Urinary bladder (tissue), 4 donors: ENCODE data around the gene AOC2. TPM values are rescaled to one million over a fixed set of nuclear protein-coding genes. Genes with fewer than 3 reads are reported as not detected.

Source experiments
- DNase-seq: peaks from one replicate; pipeline ENCODE4 v3.0.0-alpha.2; 2015; ENCODE audit errors: extremely low spot score
- H3K27ac ChIP-seq: one replicate; pipeline ENCODE4 v1.5.1; 2013; ENCODE audit warnings: low read depth, mild to moderate bottlenecking, moderate library complexity
- H3K36me3 ChIP-seq: one replicate; pipeline ENCODE4 v1.6.1; 2013; ENCODE audit warnings: mild to moderate bottlenecking, moderate library complexity; ENCODE audit not compliant: insufficient read depth
- H3K4me1 ChIP-seq: one replicate; pipeline ENCODE4 v1.6.1; 2013; ENCODE audit warnings: mild to moderate bottlenecking, moderate library complexity; ENCODE audit not compliant: insufficient read depth
- H3K4me3 ChIP-seq: one replicate; pipeline ENCODE4 v1.5.1; 2013; ENCODE audit warnings: low read depth, low read length
- WGBS: extraction: QIAGEN DNeasy Blood & Tissue Kit; methylation state at CpG from one replicate; pipeline ENCODE4 v1.1.7; 2013; 5-methylcytosine and 5-hydroxymethylcytosine counted together
- polyA plus RNA-seq: library from polyadenylated mRNA; stranded (reverse); fragments of 200-250 nt; gene quantifications from one replicate; pipeline ENCODE4 v1.2.3, GENCODE V29; 2013
- total RNA-seq: library from RNA; depleted of rRNA; stranded (reverse); fragments of >200 nt; gene quantifications from one replicate; pipeline ENCODE4 v1.2.3, GENCODE V29; 2014
- donor health status: healthy with polysubstance abuse.
- donor health status: healthy.

AOC2 gene
- total and polyA plus RNA-seq, 2 donors, result 0.42 to 2.1 TPM

GRCh38 chr17:42817866-42818265 lies 26.5 kb upstream of the AOC2 start:
- no peak for DNase-seq
- H3K36me3 ChIP-seq, result peaks cover 6% of the 10 kb centered on the region
- no peak overlapping the region for H3K4me3 ChIP-seq
- H3K4me1 ChIP-seq, result no peaks in the 10 kb centered on the region
- no peak overlapping the region for H3K27ac ChIP-seq
- WGBS, result 83% methylated on average over 1 of the region's 1 CpG

GRCh38 chr17:42818379-42818778 lies 26.0 kb upstream of the AOC2 start:
- Histone ChIP-seq H3K4me1 (peaks cover 2% of the 10 kb centered on the region), H3K27ac (no peak overlapping the region), H3K4me3 (no peak overlapping the region), H3K36me3 (peaks cover 6% of the 10 kb centered on the region)
- 76% methylated on average over 5 of the region's 5 CpGs for WGBS
- DNase-seq, result no peak

GRCh38 chr17:42819939-42820535 lies 24.3 kb upstream of the AOC2 start:
- DNase-seq, result no peak
- no peak overlapping the region for H3K4me3 ChIP-seq
- no peak overlapping the region for H3K27ac ChIP-seq
- WGBS, result 21% methylated on average over 2 of the region's 2 CpGs
- peaks cover 5% of the 10 kb centered on the region for H3K4me1 ChIP-seq
- peaks cover 4% of the 10 kb centered on the region for H3K36me3 ChIP-seq

- peaks cover 5% of the 10 kb centered on the region for H3K4me1 ChIP-seq
- H3K36me3 ChIP-seq, result peaks cover 4% of the 10 kb centered on the region
- H3K4me3 ChIP-seq, result no peak overlapping the region
- WGBS, result 75% methylated on average over 7 of the region's 7 CpGs
- no peak for DNase-seq
- no peak overlapping the region for H3K27ac ChIP-seq
Measured at GRCh38 chr17:42821176-42821575, 23.2 kb upstream of the AOC2 start.

- no peak overlapping the region for H3K4me3 ChIP-seq
- no peaks in the 10 kb centered on the region for H3K36me3 ChIP-seq
- DNase-seq, result no peak
- no peak overlapping the region for H3K27ac ChIP-seq
- peaks cover 5% of the 10 kb centered on the region for H3K4me1 ChIP-seq
- WGBS, result 90% methylated on average over 1 of the region's 1 CpG
Measured at GRCh38 chr17:42827472-42827871, 16.9 kb upstream of the AOC2 start.

GRCh38 chr17:42830971-42831370 lies 13.4 kb upstream of the AOC2 start:
- Histone ChIP-seq H3K4me3 (no peak overlapping the region), H3K36me3 (no peaks in the 10 kb centered on the region), H3K4me1 (no peaks in the 10 kb centered on the region), H3K27ac (no peak overlapping the region)
- no peak for DNase-seq

GRCh38 chr17:42832213-42832933 lies 12.0 kb upstream of the AOC2 start:
- Histone ChIP-seq H3K4me1 (no peaks in the 10 kb centered on the region), H3K36me3 (no peaks in the 10 kb centered on the region), H3K4me3 (peak overlapping the region; percentile 68), H3K27ac (peak overlapping the region; percentile 43)
- 53% methylated on average over 9 of the region's 9 CpGs for WGBS
- DNase-seq, result no peak

GRCh38 chr17:42832934-42833766 lies 11.2 kb upstream of the AOC2 start, which contains the start of gene PSME3:
Gene PSME3 (plus strand): TSS chr17:42833397. CDS start chr17:42833632, 235 bp downstream.
- Histone ChIP-seq H3K4me3 (peak within 1 kb of the TSS; percentile 68), H3K4me1 (no peaks in the 10 kb centered on the region), H3K27ac (peak within 1 kb of the TSS; percentile 43), H3K36me3 (no peaks in the 10 kb centered on the region)
- DNase-seq, result peak; percentile 81
- under 1% methylated on average over 71 of the region's 71 CpGs for WGBS

GRCh38 chr17:42833767-42834422 lies 10.5 kb upstream of the AOC2 start:
- no peak for DNase-seq
- Histone ChIP-seq H3K4me3 (peak overlapping the region; percentile 68), H3K4me1 (no peaks in the 10 kb centered on the region), H3K36me3 (no peaks in the 10 kb centered on the region), H3K27ac (no peak overlapping the region)
- WGBS, result 7% methylated on average over 18 of the region's 18 CpGs

- WGBS, result 97% methylated on average over 6 of the region's 6 CpGs
- no peak overlapping the region for H3K4me3 ChIP-seq
- DNase-seq, result no peak
- no peaks in the 10 kb centered on the region for H3K4me1 ChIP-seq
- no peaks in the 10 kb centered on the region for H3K36me3 ChIP-seq
- no peak overlapping the region for H3K27ac ChIP-seq
Measured at GRCh38 chr17:42835732-42836131, 8.6 kb upstream of the AOC2 start.

- no peak overlapping the region for H3K27ac ChIP-seq
- 70% methylated on average over 11 of the region's 11 CpGs for WGBS
- no peak for DNase-seq
- H3K36me3 ChIP-seq, result peaks cover 2% of the 10 kb centered on the region
- H3K4me3 ChIP-seq, result no peak overlapping the region
- H3K4me1 ChIP-seq, result no peaks in the 10 kb centered on the region
Measured at GRCh38 chr17:42841975-42842685, 2.2 kb upstream of the AOC2 start.

- 35% methylated on average over 6 of the region's 6 CpGs for WGBS
- Histone ChIP-seq H3K4me3 (no peak overlapping the region), H3K27ac (no peak overlapping the region), H3K4me1 (no peaks in the 10 kb centered on the region), H3K36me3 (peaks cover 2% of the 10 kb centered on the region)
- DNase-seq, result peak; percentile 47
Measured at GRCh38 chr17:42843358-42843934, 934 bp upstream of the AOC2 start.
